Neural cell (in vitro differentiated cells): ENCODE data around the gene TOP1.

ENCODE experiments used
- EP300 ChIP-seq: fragments of 450-650 bp; conservative IDR thresholded peaks from 2 replicates; pipeline ENCODE4 v1.6.1; 2014; ENCODE audit warnings: antibody characterized with exemption, mild to moderate bottlenecking, moderate library complexity; ENCODE audit not compliant: poor library complexity, severe bottlenecking
- EZH2 ChIP-seq: fragments of 200-600, 300-800 bp; shearing (Covaris generic), sonication (generic); IDR thresholded peaks from 2 replicates; pipeline ENCODE4 v1.6.1; 2014; ENCODE audit warnings: antibody characterized with exemption, low read length, borderline replicate concordance, mild to moderate bottlenecking; ENCODE audit not compliant: insufficient read depth, poor library complexity, severe bottlenecking
- MXI1 ChIP-seq: fragments of 450-650 bp; conservative IDR thresholded peaks from 2 replicates; pipeline ENCODE4 v1.6.1; 2014; ENCODE audit warnings: antibody characterized with exemption, mild to moderate bottlenecking; ENCODE audit not compliant: poor library complexity, severe bottlenecking
- POLR2AphosphoS5 ChIP-seq: IDR thresholded peaks from 2 replicates; pipeline ENCODE4 v1.6.1; 2012
- RAD21 ChIP-seq: fragments of 450-650 bp; conservative IDR thresholded peaks from 2 replicates; pipeline ENCODE4 v1.6.1; 2014; ENCODE audit warnings: antibody characterized with exemption, mild to moderate bottlenecking, moderate library complexity
- SMC3 ChIP-seq: fragments of 450-650 bp; conservative IDR thresholded peaks from 2 replicates; pipeline ENCODE4 v1.6.1; 2014; ENCODE audit warnings: antibody characterized with exemption, mild to moderate bottlenecking, moderate library complexity; ENCODE audit not compliant: poor library complexity
- TAF1 ChIP-seq: IDR thresholded peaks from 2 replicates; pipeline ENCODE4 v1.6.1; 2012; ENCODE audit warnings: low read depth
- TF ChIP-seq, protein P1 (sequence below): fragments of 450-650 bp; IDR thresholded peaks from 2 replicates; pipeline ENCODE4 v1.5.1; 2014; ENCODE audit warnings: antibody characterized with exemption, mild to moderate bottlenecking, moderate library complexity; ENCODE audit not compliant: poor library complexity, severe bottlenecking
- TF ChIP-seq, protein P2 (sequence below): IDR thresholded peaks from 2 replicates; pipeline ENCODE4 v1.6.1; 2012; ENCODE audit warnings: borderline replicate concordance

DNA sequence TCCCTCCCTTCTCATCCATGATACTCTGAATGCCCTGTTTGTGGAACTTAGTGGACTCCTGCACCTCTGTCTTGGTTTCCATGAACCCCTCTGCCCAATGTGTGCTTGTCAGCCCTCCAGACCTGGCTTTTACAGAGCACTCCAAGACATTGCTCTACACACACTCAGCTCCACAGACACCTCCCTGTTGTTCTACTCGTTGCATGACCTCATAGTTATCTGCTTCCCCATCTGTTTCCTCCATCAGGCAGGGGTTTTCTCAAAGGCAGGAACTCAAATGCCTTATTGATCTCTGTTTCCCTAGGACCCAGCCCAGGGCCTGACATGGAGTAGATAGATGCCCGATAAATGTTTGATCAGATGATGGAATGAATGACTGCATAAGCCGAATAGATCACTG is 122.0 kb downstream of the TOP1 start:
- TF ChIP-seq POLR2AphosphoS5 = no peak
- TF ChIP-seq, protein P1, sequence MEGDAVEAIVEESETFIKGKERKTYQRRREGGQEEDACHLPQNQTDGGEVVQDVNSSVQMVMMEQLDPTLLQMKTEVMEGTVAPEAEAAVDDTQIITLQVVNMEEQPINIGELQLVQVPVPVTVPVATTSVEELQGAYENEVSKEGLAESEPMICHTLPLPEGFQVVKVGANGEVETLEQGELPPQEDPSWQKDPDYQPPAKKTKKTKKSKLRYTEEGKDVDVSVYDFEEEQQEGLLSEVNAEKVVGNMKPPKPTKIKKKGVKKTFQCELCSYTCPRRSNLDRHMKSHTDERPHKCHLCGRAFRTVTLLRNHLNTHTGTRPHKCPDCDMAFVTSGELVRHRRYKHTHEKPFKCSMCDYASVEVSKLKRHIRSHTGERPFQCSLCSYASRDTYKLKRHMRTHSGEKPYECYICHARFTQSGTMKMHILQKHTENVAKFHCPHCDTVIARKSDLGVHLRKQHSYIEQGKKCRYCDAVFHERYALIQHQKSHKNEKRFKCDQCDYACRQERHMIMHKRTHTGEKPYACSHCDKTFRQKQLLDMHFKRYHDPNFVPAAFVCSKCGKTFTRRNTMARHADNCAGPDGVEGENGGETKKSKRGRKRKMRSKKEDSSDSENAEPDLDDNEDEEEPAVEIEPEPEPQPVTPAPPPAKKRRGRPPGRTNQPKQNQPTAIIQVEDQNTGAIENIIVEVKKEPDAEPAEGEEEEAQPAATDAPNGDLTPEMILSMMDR = no peak
- no peak for TF ChIP-seq TAF1
- TF ChIP-seq EZH2 = no peak
- TF ChIP-seq, protein P2, sequence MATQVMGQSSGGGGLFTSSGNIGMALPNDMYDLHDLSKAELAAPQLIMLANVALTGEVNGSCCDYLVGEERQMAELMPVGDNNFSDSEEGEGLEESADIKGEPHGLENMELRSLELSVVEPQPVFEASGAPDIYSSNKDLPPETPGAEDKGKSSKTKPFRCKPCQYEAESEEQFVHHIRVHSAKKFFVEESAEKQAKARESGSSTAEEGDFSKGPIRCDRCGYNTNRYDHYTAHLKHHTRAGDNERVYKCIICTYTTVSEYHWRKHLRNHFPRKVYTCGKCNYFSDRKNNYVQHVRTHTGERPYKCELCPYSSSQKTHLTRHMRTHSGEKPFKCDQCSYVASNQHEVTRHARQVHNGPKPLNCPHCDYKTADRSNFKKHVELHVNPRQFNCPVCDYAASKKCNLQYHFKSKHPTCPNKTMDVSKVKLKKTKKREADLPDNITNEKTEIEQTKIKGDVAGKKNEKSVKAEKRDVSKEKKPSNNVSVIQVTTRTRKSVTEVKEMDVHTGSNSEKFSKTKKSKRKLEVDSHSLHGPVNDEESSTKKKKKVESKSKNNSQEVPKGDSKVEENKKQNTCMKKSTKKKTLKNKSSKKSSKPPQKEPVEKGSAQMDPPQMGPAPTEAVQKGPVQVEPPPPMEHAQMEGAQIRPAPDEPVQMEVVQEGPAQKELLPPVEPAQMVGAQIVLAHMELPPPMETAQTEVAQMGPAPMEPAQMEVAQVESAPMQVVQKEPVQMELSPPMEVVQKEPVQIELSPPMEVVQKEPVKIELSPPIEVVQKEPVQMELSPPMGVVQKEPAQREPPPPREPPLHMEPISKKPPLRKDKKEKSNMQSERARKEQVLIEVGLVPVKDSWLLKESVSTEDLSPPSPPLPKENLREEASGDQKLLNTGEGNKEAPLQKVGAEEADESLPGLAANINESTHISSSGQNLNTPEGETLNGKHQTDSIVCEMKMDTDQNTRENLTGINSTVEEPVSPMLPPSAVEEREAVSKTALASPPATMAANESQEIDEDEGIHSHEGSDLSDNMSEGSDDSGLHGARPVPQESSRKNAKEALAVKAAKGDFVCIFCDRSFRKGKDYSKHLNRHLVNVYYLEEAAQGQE = no peak
- TF ChIP-seq EP300 = no peak
- TF ChIP-seq RAD21 = no peak
- TF ChIP-seq MXI1 = no peak
- no peak for TF ChIP-seq SMC3
